ENCODE measurements around the gene VWC2. TPM values are rescaled to one million over a fixed set of nuclear protein-coding genes. Genes with fewer than 3 reads are reported as not detected.

Gene VWC2
- total and polyA plus RNA-seq, 10 of the 15 experiments (the other 5 are each of a cell fraction or from before 2014, with no cell fraction given): 0.01 to 0.06 (median 0.03) TPM; not detected in 7

DNA sequence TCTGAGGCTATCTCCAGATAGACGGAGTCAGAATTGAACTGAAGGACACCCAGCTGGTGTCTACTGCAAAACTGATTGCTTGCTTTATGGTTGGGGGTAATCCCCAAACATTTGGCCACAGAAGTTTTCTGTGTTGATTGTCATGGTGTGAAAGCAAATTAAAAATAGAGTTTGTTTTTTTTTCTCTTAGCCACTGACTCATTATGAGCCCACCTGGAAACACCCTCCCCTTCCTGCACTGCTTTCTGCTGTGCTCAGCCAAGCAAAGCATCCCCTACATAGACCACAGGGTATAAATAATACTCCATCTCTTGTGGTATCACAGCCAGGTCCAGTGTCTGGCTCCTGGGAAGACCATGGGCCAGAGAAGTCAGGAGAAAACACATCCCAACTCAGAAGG, 6.5 kb upstream of the VWC2 start (continued):
- TF ChIP-seq, protein P1, sequence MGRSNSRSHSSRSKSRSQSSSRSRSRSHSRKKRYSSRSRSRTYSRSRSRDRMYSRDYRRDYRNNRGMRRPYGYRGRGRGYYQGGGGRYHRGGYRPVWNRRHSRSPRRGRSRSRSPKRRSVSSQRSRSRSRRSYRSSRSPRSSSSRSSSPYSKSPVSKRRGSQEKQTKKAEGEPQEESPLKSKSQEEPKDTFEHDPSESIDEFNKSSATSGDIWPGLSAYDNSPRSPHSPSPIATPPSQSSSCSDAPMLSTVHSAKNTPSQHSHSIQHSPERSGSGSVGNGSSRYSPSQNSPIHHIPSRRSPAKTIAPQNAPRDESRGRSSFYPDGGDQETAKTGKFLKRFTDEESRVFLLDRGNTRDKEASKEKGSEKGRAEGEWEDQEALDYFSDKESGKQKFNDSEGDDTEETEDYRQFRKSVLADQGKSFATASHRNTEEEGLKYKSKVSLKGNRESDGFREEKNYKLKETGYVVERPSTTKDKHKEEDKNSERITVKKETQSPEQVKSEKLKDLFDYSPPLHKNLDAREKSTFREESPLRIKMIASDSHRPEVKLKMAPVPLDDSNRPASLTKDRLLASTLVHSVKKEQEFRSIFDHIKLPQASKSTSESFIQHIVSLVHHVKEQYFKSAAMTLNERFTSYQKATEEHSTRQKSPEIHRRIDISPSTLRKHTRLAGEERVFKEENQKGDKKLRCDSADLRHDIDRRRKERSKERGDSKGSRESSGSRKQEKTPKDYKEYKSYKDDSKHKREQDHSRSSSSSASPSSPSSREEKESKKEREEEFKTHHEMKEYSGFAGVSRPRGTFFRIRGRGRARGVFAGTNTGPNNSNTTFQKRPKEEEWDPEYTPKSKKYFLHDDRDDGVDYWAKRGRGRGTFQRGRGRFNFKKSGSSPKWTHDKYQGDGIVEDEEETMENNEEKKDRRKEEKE (IDR thresholded peaks at IDR 0.05): no peak

GRCh38 chr7:49767719-49768118, 5.7 kb upstream of the VWC2 start:
- FAIRE-seq (no peak), ATAC-seq (peak; percentile 60), DNase-seq (ENCODE audit: low read depth, low spot score) (no peak)
- Histone ChIP-seq H3K79me2 (ENCODE audit: control insufficient read depth, insufficient read depth, low read length) (no peaks in the 10 kb centered on the region), H4K20me1 (ENCODE audit: control insufficient read depth, insufficient read depth) (no peaks in the 10 kb centered on the region), H3K4me1 (ENCODE audit: control insufficient read depth, insufficient read depth, low read length) (peaks cover 40% of the 10 kb centered on the region), H3K36me3 (ENCODE audit: control insufficient read depth in 2 of 2, insufficient read depth in 2 of 2, low read length in 1 of 2) (no peaks in the 10 kb centered on the region), H3K4me2 (ENCODE audit: control insufficient read depth, insufficient read depth) (peak overlapping the region; percentile 11), H3K27me3 (replicated peaks in 1 of 2; ENCODE audit: control insufficient read depth in 2 of 2, insufficient read depth in 2 of 2, low read length in 1 of 2) (peaks cover 0 to 4% of the 10 kb centered on the region in 2 experiments; a peak in 2 of 4 replicates), H3K4me3 (no peak overlapping the region), H3K9me3 (replicated peaks; ENCODE audit: control insufficient read depth, insufficient read depth, low read length) (no peaks in the 10 kb centered on the region; the same call in 2 of the 3 replicates), H3K9ac (ENCODE audit: control insufficient read depth, insufficient read depth, low read length) (no peak overlapping the region), H3K27ac (ENCODE audit: control insufficient read depth, insufficient read depth) (no peak overlapping the region), H2AFZ (ENCODE audit: control insufficient read depth, low read depth, low read length) (no peak overlapping the region)
- WGBS (ENCODE audit: insufficient coverage, insufficient replicate concordance, low lambda C conversion rate, missing lambda C conversion rate): 10% methylated on average over 5 of the region's 5 CpGs
- BruUV-seq (replicated peaks): no TSS peak
- ChIA-PET CTCF (no interaction called here), SMC1A (ENCODE audit: uncharacterized antibody, unreplicated experiment) (interaction anchor here (1.7 kb wide), 1 partner anchor 9 kb away, joined by 6 read pairs; no protein-coding TSS in a partner anchor), POLR2A (no interaction called here), RAD21 (ENCODE audit: unreplicated experiment) (no interaction called here)
- intact Hi-C loops (cut with micrococcal nuclease; ENCODE audit: unreplicated experiment): no loop called here
- in situ Hi-C loops (cut with MboI): loop anchor here (25.0 kb wide), 1 partner anchor 1830 kb away; the partner anchor contains the start of gene PKD1L1
- no peak for TF ChIP-seq E4F1 (IDR thresholded peaks at IDR 0.05; ENCODE audit: borderline replicate concordance, partially characterized antibody)
- TF ChIP-seq, protein P2, sequence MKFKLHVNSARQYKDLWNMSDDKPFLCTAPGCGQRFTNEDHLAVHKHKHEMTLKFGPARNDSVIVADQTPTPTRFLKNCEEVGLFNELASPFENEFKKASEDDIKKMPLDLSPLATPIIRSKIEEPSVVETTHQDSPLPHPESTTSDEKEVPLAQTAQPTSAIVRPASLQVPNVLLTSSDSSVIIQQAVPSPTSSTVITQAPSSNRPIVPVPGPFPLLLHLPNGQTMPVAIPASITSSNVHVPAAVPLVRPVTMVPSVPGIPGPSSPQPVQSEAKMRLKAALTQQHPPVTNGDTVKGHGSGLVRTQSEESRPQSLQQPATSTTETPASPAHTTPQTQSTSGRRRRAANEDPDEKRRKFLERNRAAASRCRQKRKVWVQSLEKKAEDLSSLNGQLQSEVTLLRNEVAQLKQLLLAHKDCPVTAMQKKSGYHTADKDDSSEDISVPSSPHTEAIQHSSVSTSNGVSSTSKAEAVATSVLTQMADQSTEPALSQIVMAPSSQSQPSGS (IDR thresholded peaks at IDR 0.05; ENCODE audit: low read length): no peak
- TF ChIP-seq ZNF217 (IDR thresholded peaks at IDR 0.05): no peak
- no peak for TF ChIP-seq MTA2 (IDR thresholded peaks at IDR 0.05; ENCODE audit: low read depth)
- peak in 1 of 2 experiments; percentile 60; a peak in 1 of 4 replicates for TF ChIP-seq BHLHE40 (IDR thresholded peaks at IDR 0.05; ENCODE audit: borderline replicate concordance in 1 of 2, low read depth in 2 of 2, low read length in 1 of 2)
- TF ChIP-seq STAT3 (IDR thresholded peaks at IDR 0.05; ENCODE audit: low read depth, low read length): no peak
- TF ChIP-seq SPI1 (IDR thresholded peaks at IDR 0.05; ENCODE audit: borderline replicate concordance, insufficient read depth, low read depth, low read length): peak; percentile 40; the same call in 1 of the 2 replicates
- no peak for TF ChIP-seq GABPA (IDR thresholded peaks at IDR 0.05; ENCODE audit: low read depth)
- no peak for TF ChIP-seq CHD1 (IDR thresholded peaks at IDR 0.05; ENCODE audit: low read depth, low read length)
- no peak for TF ChIP-seq NFYA (IDR thresholded peaks at IDR 0.05; ENCODE audit: borderline replicate concordance, low read depth, low read length)
- peak; percentile 8 for TF ChIP-seq MEF2B (IDR thresholded peaks at IDR 0.05; ENCODE audit: partially characterized antibody, poor library complexity, severe bottlenecking)
- TF ChIP-seq BMI1 (IDR thresholded peaks at IDR 0.05; ENCODE audit: borderline replicate concordance): no peak
- TF ChIP-seq BACH1 (IDR thresholded peaks at IDR 0.05; ENCODE audit: borderline replicate concordance): no peak
- no peak for TF ChIP-seq NR2C2 (IDR thresholded peaks at IDR 0.05; ENCODE audit: borderline replicate concordance, control insufficient read depth, insufficient read length, low read depth)
- no peak for TF ChIP-seq PAX5 (IDR thresholded peaks at IDR 0.05; ENCODE audit: borderline replicate concordance, low read depth, low read length)
